Measurements from ENCODE around the gene NPAS3.

Gene NPAS3

GRCh38 chr14:33529787-33530757, 591.4 kb downstream of the NPAS3 start:
- TF ChIP-seq CTCF (conservative IDR thresholded peaks at IDR 0.05; ENCODE audit: low read depth) = no peak
- ChIA-PET POLR2A (ENCODE audit: low non-redundant PET) (no interaction called here), CTCF (no interaction called here)
- H3K27ac ChIP-seq = no peak overlapping the region
- DNase-seq (ENCODE audit: low spot score) = no peak

GRCh38 chr14:33532553-33532952, 593.9 kb downstream of the NPAS3 start:
- H3K27ac ChIP-seq = no peak overlapping the region
- ChIA-PET POLR2A (ENCODE audit: low non-redundant PET) (no interaction called here), CTCF (no interaction called here)
- DNase-seq (ENCODE audit: low spot score) = no peak
- no peak for TF ChIP-seq CTCF (conservative IDR thresholded peaks at IDR 0.05; ENCODE audit: low read depth)

- no peak for TF ChIP-seq CTCF (conservative IDR thresholded peaks at IDR 0.05; ENCODE audit: low read depth)
- POLR2A ChIA-PET (ENCODE audit: low non-redundant PET) = no interaction called here
- H3K27ac ChIP-seq = no peak overlapping the region
- CTCF ChIA-PET = no interaction called here
- DNase-seq (ENCODE audit: low spot score) = no peak
Observed at GRCh38 chr14:33534104-33534503, 595.4 kb downstream of the NPAS3 start.

GRCh38 chr14:33534632-33535031, 596.0 kb downstream of the NPAS3 start:
- no peak overlapping the region for H3K27ac ChIP-seq
- no peak for TF ChIP-seq CTCF (conservative IDR thresholded peaks at IDR 0.05; ENCODE audit: low read depth)
- CTCF ChIA-PET = no interaction called here
- no peak for DNase-seq (ENCODE audit: low spot score)
- POLR2A ChIA-PET (ENCODE audit: low non-redundant PET) = no interaction called here

- no peak for DNase-seq (ENCODE audit: low spot score)
- no peak for TF ChIP-seq CTCF (conservative IDR thresholded peaks at IDR 0.05; ENCODE audit: low read depth)
- CTCF ChIA-PET = no interaction called here
- H3K27ac ChIP-seq = no peak overlapping the region
- POLR2A ChIA-PET (ENCODE audit: low non-redundant PET) = no interaction called here
Observed at GRCh38 chr14:33539918-33540357, 601.3 kb downstream of the NPAS3 start.

- ChIA-PET POLR2A (ENCODE audit: low non-redundant PET) (no interaction called here), CTCF (no interaction called here)
Observed at GRCh38 chr14:33541171-33541570, 602.5 kb downstream of the NPAS3 start.

More at GRCh38 chr14:33541171-33541570, 602.5 kb downstream of the NPAS3 start:
- DNase-seq (ENCODE audit: low spot score) = no peak
- no peak for TF ChIP-seq CTCF (conservative IDR thresholded peaks at IDR 0.05; ENCODE audit: low read depth)
- no peak overlapping the region for H3K27ac ChIP-seq

All from RWPE1 (cell line).